ENCODE results near the gene ZNF397. TPM values are rescaled to one million over a fixed set of nuclear protein-coding genes. Genes with fewer than 3 reads are reported as not detected.

ZNF397 gene
- total and polyA plus RNA-seq, 9 of the 15 experiments (the other 6 are each of a cell fraction or from before 2014, with no cell fraction given): 6.4 to 24.2 (median 19.3) TPM

DNA sequence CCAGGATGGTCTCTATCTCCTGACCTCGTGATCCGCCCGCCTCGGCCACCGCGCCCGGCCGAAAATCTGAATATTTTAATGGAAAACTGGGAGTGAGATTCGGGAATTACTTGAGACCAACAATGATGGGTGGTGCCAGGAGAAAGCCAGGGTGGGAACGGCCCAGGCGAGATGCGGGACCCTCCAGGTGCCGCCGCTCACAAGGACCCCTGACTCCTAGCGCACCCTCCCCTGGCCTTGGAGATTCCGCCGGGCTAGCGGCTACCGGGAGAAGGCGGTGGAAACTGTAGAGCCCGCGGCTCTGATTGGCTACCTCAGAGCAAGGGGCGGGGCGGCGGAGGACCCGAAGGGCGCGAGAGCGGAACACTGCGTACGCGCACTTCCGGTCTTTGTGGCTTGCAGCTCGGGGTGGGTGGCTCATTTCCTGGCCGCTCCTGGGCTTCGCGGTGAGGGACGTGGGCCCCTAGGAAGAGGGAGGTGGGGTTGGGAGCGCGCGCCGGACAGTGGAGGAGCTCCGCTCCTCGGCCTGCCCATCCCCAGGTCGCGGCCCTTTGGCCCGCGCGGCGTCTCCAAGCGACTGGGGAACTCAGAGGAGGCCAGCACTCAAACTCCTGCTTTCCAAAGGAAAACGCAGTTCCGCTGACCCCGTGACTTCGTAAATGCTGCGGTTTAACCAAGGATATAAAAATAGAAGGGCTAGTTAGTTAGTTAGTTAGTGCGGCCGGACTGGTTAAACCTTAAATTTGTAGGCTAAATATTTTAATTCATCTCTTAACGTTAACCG, at the start of gene ZNF397 (continued):
- TF ChIP-seq, protein P1, sequence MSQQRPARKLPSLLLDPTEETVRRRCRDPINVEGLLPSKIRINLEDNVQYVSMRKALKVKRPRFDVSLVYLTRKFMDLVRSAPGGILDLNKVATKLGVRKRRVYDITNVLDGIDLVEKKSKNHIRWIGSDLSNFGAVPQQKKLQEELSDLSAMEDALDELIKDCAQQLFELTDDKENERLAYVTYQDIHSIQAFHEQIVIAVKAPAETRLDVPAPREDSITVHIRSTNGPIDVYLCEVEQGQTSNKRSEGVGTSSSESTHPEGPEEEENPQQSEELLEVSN (IDR thresholded peaks at IDR 0.05; ENCODE audit: borderline replicate concordance in 1 of 2, extremely low read depth in 1 of 2, insufficient read depth in 1 of 2, insufficient read length in 1 of 2, low read depth in 1 of 2, low read length in 1 of 2, poor library complexity in 1 of 2, severe bottlenecking in 1 of 2): peak; percentile 54 to 65
- TF ChIP-seq SP2 (IDR thresholded peaks at IDR 0.05; ENCODE audit: extremely low read depth, low read depth, low read length, poor library complexity, severe bottlenecking) (no peak), PTRF (tag; IDR thresholded peaks at IDR 0.05) (no peak), SP1 (CRISPR knock-in tag; IDR thresholded peaks at IDR 0.05) (peak; percentile 89), ZNF76 (CRISPR knock-in tag; IDR thresholded peaks at IDR 0.05; ENCODE audit: borderline replicate concordance) (peak; percentile 66; the same call in 1 of the 2 replicates), DNMT1 (IDR thresholded peaks at IDR 0.05) (no peak), ZZZ3 (IDR thresholded peaks at IDR 0.05) (no peak), NFATC3 (IDR thresholded peaks at IDR 0.05) (no peak)
- TF ChIP-seq, protein P2, sequence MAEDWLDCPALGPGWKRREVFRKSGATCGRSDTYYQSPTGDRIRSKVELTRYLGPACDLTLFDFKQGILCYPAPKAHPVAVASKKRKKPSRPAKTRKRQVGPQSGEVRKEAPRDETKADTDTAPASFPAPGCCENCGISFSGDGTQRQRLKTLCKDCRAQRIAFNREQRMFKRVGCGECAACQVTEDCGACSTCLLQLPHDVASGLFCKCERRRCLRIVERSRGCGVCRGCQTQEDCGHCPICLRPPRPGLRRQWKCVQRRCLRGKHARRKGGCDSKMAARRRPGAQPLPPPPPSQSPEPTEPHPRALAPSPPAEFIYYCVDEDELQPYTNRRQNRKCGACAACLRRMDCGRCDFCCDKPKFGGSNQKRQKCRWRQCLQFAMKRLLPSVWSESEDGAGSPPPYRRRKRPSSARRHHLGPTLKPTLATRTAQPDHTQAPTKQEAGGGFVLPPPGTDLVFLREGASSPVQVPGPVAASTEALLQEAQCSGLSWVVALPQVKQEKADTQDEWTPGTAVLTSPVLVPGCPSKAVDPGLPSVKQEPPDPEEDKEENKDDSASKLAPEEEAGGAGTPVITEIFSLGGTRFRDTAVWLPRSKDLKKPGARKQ (CRISPR knock-in tag; IDR thresholded peaks at IDR 0.05): no peak
- TF ChIP-seq, protein P3, sequence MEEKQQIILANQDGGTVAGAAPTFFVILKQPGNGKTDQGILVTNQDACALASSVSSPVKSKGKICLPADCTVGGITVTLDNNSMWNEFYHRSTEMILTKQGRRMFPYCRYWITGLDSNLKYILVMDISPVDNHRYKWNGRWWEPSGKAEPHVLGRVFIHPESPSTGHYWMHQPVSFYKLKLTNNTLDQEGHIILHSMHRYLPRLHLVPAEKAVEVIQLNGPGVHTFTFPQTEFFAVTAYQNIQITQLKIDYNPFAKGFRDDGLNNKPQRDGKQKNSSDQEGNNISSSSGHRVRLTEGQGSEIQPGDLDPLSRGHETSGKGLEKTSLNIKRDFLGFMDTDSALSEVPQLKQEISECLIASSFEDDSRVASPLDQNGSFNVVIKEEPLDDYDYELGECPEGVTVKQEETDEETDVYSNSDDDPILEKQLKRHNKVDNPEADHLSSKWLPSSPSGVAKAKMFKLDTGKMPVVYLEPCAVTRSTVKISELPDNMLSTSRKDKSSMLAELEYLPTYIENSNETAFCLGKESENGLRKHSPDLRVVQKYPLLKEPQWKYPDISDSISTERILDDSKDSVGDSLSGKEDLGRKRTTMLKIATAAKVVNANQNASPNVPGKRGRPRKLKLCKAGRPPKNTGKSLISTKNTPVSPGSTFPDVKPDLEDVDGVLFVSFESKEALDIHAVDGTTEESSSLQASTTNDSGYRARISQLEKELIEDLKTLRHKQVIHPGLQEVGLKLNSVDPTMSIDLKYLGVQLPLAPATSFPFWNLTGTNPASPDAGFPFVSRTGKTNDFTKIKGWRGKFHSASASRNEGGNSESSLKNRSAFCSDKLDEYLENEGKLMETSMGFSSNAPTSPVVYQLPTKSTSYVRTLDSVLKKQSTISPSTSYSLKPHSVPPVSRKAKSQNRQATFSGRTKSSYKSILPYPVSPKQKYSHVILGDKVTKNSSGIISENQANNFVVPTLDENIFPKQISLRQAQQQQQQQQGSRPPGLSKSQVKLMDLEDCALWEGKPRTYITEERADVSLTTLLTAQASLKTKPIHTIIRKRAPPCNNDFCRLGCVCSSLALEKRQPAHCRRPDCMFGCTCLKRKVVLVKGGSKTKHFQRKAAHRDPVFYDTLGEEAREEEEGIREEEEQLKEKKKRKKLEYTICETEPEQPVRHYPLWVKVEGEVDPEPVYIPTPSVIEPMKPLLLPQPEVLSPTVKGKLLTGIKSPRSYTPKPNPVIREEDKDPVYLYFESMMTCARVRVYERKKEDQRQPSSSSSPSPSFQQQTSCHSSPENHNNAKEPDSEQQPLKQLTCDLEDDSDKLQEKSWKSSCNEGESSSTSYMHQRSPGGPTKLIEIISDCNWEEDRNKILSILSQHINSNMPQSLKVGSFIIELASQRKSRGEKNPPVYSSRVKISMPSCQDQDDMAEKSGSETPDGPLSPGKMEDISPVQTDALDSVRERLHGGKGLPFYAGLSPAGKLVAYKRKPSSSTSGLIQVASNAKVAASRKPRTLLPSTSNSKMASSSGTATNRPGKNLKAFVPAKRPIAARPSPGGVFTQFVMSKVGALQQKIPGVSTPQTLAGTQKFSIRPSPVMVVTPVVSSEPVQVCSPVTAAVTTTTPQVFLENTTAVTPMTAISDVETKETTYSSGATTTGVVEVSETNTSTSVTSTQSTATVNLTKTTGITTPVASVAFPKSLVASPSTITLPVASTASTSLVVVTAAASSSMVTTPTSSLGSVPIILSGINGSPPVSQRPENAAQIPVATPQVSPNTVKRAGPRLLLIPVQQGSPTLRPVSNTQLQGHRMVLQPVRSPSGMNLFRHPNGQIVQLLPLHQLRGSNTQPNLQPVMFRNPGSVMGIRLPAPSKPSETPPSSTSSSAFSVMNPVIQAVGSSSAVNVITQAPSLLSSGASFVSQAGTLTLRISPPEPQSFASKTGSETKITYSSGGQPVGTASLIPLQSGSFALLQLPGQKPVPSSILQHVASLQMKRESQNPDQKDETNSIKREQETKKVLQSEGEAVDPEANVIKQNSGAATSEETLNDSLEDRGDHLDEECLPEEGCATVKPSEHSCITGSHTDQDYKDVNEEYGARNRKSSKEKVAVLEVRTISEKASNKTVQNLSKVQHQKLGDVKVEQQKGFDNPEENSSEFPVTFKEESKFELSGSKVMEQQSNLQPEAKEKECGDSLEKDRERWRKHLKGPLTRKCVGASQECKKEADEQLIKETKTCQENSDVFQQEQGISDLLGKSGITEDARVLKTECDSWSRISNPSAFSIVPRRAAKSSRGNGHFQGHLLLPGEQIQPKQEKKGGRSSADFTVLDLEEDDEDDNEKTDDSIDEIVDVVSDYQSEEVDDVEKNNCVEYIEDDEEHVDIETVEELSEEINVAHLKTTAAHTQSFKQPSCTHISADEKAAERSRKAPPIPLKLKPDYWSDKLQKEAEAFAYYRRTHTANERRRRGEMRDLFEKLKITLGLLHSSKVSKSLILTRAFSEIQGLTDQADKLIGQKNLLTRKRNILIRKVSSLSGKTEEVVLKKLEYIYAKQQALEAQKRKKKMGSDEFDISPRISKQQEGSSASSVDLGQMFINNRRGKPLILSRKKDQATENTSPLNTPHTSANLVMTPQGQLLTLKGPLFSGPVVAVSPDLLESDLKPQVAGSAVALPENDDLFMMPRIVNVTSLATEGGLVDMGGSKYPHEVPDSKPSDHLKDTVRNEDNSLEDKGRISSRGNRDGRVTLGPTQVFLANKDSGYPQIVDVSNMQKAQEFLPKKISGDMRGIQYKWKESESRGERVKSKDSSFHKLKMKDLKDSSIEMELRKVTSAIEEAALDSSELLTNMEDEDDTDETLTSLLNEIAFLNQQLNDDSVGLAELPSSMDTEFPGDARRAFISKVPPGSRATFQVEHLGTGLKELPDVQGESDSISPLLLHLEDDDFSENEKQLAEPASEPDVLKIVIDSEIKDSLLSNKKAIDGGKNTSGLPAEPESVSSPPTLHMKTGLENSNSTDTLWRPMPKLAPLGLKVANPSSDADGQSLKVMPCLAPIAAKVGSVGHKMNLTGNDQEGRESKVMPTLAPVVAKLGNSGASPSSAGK (IDR thresholded peaks at IDR 0.05): peak; percentile 65

All from K562 (cell line).